HG03565 (cell line): Measurements from ENCODE around the gene SLC30A9.

Experiments used
- ATAC-seq: cut with Tn5 transposase; IDR thresholded peaks from one replicate; pipeline ENCODE4 v1.9.1; 2021; ENCODE audit warnings: mild to moderate bottlenecking, moderate library complexity; ENCODE audit not compliant: unreplicated experiment

The SLC30A9 gene

GRCh38 chr4:41990365-41991111 is at the start of gene SLC30A9:
Gene SLC30A9 (plus strand): TSS chr4:41990530. CDS start chr4:41990652, 122 bp downstream.
- ATAC-seq: peak; percentile 97

DNA sequence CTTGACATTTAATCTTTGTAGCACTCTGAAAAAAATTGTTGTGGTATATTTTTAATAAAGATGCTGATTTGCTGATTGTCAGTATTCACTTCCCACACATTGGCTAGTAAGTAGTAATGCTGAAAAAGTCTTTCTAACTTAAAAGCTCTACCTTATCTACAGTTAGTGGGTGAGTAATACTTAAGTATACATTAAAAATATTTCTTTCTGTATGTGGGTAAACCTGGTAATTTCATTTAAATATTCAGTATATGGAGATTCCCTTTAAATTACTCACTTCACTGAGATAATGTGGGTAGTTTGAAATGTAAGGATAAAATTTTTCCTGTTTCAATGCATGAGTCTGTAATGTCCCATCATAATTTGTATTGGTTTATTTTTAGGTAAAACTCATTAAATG is 49.5 kb upstream of the SLC30A9 start:
- no peak for ATAC-seq

- no peak for ATAC-seq
Observed at GRCh38 chr4:41943506-41943905, 46.8 kb upstream of the SLC30A9 start.

- no peak for ATAC-seq
Observed at GRCh38 chr4:41944089-41944488, 46.2 kb upstream of the SLC30A9 start.

DNA sequence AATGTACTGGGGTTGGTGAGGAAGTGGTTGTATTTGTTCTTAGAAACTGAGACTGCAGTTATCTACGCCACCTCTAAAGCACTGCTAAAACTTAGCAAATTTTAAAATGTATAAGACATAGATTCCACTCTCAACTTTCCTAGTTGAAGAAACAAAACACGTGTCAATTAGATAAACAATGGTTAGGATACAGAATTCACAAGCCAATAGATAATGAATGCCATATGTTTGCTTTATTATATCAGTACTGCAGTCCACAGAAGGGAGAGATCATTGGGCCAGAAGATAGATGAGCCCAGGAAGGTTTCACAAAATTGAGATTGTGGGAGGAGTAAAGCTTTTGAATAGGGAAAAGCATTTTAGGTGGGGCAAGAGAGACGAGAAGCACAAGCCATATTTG is 40.8 kb upstream of the SLC30A9 start:
- no peak for ATAC-seq

DNA sequence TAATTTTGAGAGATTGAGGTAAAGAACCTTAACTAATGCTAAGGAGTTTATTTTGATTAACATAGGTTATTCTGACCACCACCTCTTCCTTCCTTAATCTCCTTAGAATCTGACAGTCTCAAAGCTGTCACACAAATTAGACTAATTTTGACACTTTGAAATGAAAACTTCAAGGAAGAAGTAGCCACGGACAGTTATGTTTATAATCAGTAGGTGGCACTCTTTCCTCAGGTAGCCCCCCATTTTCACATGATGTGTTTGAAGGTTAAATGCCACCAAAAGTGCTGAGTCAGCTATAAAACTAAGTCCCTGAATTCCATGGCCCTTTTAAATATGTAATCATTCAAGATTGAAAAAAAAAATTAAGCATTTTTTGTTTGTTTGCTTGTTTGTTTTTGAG is 32.7 kb upstream of the SLC30A9 start:
- ATAC-seq: no peak

DNA sequence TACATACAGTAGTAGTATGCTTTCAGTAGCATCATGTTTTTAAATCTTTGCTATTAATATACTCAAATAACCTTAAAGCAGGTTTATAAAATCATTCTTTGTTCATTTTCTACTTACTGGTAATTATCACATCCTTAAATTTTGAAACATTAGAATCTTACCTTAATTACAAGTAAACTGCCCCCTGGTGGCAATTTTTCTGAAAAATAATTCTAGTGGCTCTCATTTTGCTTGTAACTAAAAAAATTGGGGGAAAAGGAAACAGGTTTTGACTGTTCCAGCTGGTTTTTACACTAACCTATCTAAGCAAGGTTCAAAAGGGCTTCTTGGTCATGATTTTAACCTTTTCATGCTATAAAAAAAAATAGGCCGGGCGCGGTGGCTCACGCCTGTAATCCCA is 27.2 kb upstream of the SLC30A9 start:
- ATAC-seq: no peak

DNA sequence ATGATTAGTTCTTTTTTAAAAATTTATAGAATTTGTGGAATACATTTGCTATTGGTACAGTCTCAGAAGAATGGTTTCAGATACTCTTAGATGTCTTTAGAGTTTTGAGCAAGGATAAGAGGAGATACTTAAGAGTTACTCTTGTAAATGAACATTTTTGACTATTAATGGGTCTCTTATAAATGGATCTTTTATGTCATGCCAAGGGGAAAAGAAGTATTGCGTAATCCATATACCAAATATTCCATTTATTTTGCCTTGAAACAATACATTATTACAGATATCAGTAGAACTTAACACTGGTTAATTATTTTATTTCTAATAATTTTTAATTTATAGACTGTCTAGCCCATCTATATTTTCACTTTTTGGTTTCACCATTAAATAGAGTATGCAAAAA is 25.9 kb upstream of the SLC30A9 start:
- no peak for ATAC-seq

GRCh38 chr4:41967392-41967791 is 22.9 kb upstream of the SLC30A9 start:
- ATAC-seq: no peak

DNA sequence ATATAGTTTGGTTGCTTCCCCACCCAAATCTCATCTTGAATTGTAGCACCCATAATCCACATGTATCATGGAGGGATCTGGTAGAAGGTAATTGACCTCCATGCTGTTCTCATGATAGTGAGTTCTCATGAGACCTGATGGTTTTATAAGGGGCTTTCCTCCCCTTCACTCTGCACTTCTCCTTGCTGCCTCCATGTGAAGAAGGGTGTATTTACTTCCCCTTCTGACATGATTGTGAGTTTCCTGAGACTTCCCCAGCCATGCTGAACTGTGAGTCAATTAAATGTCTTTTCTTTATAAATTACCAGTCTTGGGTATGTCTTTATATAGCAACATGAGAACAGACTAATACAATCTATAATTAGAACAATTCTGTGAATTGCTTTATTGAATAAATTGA is 20.7 kb upstream of the SLC30A9 start:
- no peak for ATAC-seq

DNA sequence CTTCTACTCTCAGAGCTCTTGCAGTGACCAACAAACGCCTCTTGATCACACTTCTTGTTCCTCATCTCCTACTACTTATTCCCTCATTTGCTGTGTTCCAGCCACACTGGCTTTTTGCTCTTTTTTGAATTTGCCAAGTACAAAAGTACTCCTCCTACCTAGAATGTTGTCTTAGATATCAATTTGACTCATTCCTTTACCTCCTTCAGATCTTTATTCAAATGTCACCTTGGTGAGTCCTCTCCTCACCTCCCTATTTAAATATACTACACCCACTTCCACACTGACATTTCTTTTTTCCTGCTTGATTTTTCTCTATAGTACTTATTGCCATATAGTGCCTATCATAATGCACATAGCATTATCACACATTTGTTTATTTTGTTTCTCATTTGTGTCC is 15.0 kb upstream of the SLC30A9 start:
- ATAC-seq: no peak

DNA sequence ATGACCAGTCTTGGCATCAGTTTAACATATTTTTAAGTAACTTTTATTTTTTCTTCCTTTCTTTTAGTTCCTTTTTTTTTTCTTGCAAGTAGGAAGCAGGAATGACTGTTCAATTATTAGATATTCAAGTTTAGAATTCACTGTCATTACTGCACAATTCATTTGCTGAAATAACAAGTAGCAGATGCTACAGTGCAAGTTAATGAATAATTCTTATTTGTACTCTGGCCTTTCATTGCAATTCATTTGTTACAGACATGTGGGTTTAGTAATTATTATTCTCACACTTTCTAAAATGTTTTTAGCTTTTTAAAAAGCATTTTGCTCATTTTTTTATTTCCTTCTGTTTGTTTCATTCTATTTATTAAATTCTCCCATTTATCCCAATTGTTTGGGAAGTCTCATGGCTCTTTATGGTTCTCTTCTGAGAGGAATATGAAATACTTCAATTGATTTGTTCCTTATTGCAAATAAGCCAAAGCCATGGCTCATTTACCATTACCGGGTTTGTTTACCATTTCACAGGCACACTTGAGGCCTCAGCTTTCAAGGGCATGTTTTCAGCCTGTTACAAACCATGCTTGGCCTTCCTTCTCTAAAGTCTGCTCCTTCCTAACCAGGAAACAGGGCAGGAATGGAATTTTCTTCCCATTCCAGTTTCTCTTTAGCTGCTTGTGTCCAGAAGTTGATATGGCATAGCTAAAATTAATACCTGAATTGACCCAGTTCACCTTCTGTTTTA is 13.4 kb upstream of the SLC30A9 start:
- ATAC-seq: no peak

DNA sequence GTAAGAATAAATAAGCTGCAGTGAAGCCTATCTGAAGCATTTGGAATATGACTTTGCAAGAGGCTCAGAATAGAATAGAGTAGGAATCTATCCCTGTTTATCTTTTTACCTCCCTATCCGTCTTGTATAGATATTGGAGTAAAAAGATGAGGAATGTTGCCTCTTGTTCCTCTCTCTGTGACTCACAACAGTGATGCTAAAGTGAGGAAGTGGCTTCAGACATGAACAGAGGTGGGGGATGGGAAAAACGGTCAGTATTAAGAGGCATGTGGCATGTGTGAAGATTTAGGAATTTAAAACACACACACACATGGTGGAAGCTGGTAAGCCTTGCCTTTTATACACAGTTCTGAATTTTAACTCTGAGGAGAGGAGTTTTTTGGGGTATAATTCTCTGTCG is 12.6 kb upstream of the SLC30A9 start:
- no peak for ATAC-seq

DNA sequence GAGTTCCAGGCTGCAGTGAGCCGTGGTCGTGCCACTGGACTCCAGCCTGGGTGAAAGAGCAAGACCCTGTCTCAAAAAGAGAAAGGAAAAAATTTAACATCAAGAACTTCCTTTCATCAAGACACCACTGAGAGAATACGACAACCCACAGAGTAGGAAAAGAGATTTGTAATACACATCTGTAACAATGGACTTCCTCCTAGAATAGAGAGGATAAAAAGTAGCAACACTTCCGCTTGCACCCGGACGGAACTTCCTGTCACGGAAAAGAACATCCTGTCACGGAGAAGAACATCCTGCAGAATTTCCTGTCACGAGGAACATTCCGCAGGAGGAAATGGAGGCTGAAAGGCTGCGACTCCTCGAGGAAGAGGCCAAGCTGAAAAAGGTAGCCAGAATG is 8.9 kb upstream of the SLC30A9 start, which contains the start of gene DCAF4L1:
DCAF4L1 (plus strand) TSS at position 301 of the 400 bp plus-strand sequence; CDS start at position 338, 37 bp downstream.
- no peak for ATAC-seq

GRCh38 chr4:41982716-41983115 is 7.6 kb upstream of the SLC30A9 start:
- no peak for ATAC-seq

- ATAC-seq: no peak
Observed at GRCh38 chr4:41985151-41985550, 5.2 kb upstream of the SLC30A9 start.

DNA sequence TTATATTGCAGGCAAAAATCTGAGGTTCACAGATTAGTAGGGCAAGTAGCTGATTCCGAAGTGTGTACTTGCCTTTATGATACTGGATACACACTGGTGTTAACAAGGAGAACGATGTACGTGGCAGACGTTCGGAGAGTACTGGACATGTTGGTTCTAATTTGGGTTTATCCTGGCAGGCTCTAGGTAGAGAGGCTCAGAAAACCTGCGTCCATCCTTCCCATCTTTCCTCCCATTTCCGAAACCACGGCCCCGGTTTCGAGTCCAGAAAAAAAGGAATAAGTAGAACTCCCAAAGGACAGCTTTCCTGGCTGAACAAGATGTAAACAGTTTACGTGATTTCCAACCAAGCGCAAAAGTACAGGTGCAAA is 351 bp upstream of the SLC30A9 start:
- ATAC-seq: peak; percentile 9

DNA sequence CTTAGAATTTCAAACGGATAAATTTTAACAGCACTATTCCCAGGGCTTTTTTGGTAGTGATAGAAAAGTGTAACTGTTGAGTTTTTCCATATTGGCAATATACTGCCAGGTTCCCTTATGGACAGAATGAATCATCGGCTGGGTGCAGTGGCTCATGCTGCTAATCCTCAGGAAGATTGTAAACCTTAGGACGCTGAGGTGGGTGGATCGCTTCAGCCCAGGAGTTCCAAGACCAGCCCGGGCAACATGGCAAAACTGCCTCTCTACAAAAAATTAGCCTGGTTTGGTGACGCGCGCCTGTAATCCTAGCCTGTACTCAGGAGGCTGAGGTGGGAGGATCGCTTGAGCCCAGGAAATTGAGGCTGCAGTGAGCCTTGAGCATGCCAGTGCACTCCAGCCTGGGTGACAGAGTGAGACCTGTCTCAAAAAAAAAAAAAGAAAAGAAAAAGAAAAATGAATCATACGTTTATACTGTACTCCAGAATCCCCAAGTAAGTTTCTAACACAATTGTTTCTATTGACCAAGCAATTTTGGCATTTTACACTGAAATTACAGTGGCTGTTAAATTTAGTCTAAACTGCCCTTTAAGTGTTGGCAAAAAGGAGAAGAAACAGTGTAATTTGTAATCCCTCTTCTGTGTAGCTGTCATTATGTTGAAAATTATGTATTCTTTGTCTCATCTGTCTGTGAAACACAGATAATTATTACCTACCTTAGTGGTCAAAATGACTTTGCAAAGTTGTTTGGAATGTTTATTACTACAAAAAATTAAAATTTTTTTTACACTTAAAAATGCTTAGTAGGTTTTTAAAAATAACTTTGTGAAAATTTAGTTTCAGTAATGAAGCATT is 1.8 kb downstream of the SLC30A9 start:
- no peak for ATAC-seq

DNA sequence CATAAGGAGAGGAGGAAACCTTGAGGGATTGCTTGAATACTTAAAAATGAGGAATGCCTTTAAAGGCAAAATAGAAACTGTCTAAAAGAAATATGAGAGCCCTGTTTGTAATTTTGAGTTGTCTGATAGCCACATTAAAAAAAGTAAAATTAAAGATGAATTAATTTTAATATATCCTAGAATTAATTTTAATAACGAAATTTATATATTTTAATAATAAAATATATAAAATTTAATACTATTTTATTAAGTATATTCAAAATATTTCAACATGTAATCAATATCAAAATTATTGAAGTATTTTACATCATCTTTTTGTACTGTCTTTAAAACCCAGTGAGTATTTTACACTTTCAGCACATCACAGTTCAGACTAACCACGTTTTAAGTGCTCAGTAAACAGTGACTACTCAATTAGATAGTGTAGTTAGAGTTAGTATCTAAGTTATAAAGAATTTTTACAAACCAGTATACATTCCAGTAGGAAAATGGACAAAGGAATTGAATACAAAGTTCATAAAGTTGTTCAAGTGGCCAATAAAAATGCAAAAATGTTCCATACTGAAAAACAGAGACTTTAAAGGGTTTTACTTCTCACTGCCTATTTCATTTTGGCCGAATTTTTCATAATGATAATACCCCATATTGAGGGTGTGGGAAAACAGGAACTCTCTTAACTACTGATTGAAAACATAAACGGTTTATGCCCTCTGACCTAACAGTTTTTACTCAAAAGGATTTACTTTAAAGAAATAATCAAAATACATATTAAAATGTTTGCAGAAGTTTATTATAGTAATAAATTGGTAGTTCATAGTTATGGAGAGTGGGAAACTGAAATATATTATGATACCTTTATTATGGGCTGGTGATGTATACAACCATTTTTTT is 2.9 kb downstream of the SLC30A9 start:
- ATAC-seq: no peak

DNA sequence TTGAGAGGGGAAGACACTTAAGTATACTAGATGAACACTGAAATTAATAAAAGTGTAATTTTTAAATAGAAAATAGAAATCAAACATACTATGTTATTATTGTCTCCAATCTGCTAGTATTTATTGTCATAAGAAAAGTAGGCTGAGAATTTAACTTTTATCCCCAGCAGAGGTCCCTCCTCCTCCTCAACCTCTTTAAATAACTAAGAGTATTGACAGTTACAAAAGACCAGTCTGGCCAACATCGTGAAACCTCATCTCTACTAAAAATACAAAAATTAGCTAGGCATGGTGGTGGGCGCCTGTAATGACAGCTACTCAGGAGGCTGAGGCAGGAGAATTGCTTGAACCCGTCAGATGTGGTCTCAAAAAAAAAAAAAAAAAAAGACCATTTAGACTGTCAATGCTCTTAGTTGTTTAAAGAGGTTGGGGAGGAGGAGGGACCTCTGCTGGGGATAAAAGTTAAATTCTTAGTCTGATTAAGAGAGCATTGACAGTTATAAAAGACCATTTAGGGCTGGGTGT is 4.2 kb downstream of the SLC30A9 start:
- ATAC-seq: no peak
